HFF-Myc (cell line): Measurements from ENCODE around the gene PDE11A.
A peak's percentile ranks its signal among the peaks of the same experiment; 100 is the strongest.

Source experiments
- DNase-seq: peaks from one replicate; pipeline ENCODE4 v3.0.0-alpha.2; 2011; ENCODE audit warnings: low read depth; ENCODE audit errors: extremely low read depth
- H3K4me3 ChIP-seq: replicated peaks from 2 replicates; pipeline ENCODE4 v1.5.1; 2011; ENCODE audit warnings: low read depth, mild to moderate bottlenecking, control low read depth, low read length
- TF ChIP-seq, protein P1 (sequence below): IDR thresholded peaks from 2 replicates; pipeline ENCODE4 v1.5.1; 2012; ENCODE audit warnings: mild to moderate bottlenecking, low read depth, low read length, control low read depth; ENCODE audit errors: missing control alignments

PDE11A gene

GRCh38 chr2:177909962-177910361, 162.6 kb downstream of the PDE11A start:
- no peak for DNase-seq
- no peak overlapping the region for H3K4me3 ChIP-seq
- TF ChIP-seq, protein P1, sequence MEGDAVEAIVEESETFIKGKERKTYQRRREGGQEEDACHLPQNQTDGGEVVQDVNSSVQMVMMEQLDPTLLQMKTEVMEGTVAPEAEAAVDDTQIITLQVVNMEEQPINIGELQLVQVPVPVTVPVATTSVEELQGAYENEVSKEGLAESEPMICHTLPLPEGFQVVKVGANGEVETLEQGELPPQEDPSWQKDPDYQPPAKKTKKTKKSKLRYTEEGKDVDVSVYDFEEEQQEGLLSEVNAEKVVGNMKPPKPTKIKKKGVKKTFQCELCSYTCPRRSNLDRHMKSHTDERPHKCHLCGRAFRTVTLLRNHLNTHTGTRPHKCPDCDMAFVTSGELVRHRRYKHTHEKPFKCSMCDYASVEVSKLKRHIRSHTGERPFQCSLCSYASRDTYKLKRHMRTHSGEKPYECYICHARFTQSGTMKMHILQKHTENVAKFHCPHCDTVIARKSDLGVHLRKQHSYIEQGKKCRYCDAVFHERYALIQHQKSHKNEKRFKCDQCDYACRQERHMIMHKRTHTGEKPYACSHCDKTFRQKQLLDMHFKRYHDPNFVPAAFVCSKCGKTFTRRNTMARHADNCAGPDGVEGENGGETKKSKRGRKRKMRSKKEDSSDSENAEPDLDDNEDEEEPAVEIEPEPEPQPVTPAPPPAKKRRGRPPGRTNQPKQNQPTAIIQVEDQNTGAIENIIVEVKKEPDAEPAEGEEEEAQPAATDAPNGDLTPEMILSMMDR: no peak

DNA sequence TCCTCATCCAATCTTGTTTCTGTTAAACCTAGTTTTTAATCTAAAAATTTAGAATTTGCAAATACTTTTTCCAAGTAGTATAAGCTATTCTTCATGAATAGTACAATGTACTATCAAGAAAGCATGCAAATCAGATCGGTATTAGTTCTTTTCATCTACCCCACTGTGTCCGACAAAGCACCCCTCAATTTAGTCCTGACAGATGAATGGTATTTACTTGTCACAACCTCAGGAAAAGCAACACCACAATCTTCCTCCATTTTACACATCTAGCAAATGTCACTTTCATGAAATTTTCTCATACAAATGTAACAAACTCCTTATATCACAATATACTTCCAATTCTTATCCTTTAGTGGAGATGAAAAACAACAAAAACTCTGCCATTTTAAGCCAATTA, 163.8 kb downstream of the PDE11A start:
- TF ChIP-seq, protein P1: no peak
- no peak overlapping the region for H3K4me3 ChIP-seq
- DNase-seq: no peak

DNA sequence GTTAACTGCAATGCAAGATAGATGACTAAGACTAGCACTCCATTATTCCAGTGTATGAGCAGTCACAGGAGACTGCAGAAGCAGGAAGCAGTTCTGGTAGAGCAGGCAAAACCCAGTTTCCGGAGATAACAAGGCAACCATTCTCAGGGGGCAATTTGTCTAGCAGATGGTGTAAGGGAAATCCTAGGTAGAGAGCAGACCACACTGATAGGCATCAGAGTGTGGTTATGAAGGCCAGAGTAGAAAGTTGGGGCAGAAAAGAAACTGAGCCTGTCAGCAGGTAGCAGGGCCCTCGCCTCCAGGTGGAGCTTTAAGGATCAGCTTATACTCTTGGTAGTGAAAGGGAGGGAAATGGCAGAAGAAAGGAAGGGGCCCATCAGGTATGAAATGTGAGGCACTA, 164.4 kb downstream of the PDE11A start:
- TF ChIP-seq, protein P1: no peak
- DNase-seq: no peak
- no peak overlapping the region for H3K4me3 ChIP-seq

DNA sequence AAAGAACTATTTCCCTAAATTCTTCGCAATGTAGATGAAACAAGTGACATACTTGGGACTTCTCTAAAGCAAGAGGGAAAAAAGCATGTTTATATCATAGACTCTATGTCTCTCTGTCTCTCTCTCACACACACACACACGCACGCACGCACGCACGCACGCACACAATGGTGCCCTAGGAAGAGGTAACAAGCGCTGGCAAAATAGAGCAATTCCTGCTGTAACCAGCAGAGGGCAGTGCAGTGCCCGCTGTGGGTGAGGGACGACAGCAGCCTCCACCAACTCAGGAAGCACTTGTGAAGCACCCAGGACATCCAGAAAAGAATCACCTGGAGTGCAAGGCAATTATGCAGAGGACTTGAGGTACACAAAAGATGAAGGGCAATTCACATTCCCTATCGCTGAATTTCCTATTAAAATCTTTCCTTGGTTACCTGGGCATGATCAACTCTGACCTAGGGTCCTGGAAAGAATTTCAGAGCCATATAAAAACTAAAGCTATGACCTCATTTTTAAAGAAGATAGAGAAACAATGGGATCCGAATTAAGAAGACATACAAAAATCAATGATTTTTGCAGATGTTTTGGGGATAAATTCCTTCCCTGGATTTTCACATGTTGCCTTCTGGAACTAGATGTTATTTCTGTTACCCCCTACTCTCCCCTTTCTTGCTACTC, 166.4 kb downstream of the PDE11A start:
- peak; percentile 42 for DNase-seq
- TF ChIP-seq, protein P1: peak; percentile 96
- no peak overlapping the region for H3K4me3 ChIP-seq

DNA sequence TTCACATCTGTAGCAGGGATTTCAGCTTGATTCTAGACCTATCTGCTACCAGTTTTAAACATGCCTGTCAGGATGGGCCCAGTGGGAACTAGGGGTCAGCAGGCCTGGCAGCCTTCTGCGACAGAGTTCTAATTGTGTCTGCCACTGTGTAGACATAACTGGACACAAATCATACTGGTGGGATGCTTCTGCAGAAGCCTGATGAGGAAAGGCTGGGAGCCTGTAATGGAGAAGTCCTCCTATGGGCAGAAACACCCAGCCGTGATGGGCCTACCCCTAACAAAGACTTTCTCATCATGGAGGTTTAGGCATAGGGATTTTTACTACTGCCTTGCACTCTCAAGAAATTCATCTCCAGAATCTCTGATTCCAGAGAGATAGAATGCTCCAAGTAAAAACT, 166.9 kb downstream of the PDE11A start:
- no peak for DNase-seq
- TF ChIP-seq, protein P1: no peak
- H3K4me3 ChIP-seq: no peak overlapping the region

- no peak overlapping the region for H3K4me3 ChIP-seq
- no peak for DNase-seq
- TF ChIP-seq, protein P1: no peak
Observed at GRCh38 chr2:177902395-177903163, 170.0 kb downstream of the PDE11A start.

DNA sequence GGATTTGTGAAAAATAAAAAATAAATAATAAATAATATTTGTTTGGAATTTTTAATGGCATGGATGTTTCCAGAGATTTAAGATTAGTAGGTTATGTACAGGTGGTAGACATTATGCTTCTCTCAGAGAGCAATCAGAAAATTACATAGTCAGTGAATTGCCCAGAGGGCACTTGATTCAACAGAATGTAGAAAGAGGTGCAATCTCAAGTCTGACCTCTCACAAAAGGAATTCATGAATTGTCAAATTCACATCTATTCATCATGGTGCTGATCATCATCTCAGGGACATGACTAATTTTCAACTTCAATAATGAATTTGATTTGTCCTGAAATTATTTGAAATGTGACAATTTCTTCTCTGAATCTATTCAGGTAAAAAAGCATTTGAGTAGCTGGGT, 172.5 kb downstream of the PDE11A start:
- no peak for DNase-seq
- no peak overlapping the region for H3K4me3 ChIP-seq
- TF ChIP-seq, protein P1: no peak
